ENCODE measurements around the gene SLC25A13. TPM values are rescaled to one million over a fixed set of nuclear protein-coding genes. Genes with fewer than 3 reads are reported as not detected.

Gene SLC25A13
- total and polyA plus RNA-seq, 9 of the 15 experiments (the other 6 are each of a cell fraction or from before 2014, with no cell fraction given): 21.4 to 80.2 (median 58.7) TPM

DNA sequence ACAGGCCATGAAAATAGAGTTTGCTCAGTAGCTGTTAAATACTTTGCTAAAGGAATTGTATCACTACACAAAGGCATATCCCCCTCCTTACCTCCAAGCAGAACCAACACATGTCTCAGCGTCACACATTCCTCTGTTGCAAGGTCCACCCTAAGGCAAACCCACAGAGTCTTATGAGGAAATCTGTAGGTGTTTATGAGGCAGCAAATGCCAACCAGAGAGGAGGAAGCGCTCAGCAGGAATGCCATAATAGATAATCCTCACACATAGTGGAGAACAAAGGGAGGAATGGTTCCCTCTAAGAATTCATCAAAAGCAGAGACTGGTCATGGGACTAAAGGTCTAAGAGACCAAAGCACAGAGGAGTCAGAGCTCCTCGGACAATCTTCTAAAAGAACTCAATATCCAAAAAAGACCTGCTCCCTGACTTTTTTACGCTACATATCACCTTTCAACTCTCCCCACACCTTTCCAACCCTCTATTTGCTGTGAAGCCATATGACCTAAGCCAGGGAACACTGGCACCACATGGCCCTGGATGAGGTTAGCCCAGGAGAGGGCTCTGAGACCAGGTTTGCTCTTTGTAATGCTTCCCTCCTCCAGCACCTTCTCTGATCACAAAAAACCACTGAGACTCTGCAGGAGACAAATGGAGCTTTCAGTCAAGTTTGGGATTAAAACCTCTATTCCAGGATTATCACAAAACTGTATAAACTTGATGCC lies 7.3 kb downstream of the SLC25A13 start (continued):
- TF ChIP-seq, protein P1, sequence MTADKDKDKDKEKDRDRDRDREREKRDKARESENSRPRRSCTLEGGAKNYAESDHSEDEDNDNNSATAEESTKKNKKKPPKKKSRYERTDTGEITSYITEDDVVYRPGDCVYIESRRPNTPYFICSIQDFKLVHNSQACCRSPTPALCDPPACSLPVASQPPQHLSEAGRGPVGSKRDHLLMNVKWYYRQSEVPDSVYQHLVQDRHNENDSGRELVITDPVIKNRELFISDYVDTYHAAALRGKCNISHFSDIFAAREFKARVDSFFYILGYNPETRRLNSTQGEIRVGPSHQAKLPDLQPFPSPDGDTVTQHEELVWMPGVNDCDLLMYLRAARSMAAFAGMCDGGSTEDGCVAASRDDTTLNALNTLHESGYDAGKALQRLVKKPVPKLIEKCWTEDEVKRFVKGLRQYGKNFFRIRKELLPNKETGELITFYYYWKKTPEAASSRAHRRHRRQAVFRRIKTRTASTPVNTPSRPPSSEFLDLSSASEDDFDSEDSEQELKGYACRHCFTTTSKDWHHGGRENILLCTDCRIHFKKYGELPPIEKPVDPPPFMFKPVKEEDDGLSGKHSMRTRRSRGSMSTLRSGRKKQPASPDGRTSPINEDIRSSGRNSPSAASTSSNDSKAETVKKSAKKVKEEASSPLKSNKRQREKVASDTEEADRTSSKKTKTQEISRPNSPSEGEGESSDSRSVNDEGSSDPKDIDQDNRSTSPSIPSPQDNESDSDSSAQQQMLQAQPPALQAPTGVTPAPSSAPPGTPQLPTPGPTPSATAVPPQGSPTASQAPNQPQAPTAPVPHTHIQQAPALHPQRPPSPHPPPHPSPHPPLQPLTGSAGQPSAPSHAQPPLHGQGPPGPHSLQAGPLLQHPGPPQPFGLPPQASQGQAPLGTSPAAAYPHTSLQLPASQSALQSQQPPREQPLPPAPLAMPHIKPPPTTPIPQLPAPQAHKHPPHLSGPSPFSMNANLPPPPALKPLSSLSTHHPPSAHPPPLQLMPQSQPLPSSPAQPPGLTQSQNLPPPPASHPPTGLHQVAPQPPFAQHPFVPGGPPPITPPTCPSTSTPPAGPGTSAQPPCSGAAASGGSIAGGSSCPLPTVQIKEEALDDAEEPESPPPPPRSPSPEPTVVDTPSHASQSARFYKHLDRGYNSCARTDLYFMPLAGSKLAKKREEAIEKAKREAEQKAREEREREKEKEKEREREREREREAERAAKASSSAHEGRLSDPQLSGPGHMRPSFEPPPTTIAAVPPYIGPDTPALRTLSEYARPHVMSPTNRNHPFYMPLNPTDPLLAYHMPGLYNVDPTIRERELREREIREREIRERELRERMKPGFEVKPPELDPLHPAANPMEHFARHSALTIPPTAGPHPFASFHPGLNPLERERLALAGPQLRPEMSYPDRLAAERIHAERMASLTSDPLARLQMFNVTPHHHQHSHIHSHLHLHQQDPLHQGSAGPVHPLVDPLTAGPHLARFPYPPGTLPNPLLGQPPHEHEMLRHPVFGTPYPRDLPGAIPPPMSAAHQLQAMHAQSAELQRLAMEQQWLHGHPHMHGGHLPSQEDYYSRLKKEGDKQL (CRISPR knock-in tag; IDR thresholded peaks at IDR 0.05; ENCODE audit: borderline replicate concordance): no peak
- TF ChIP-seq, protein P2, sequence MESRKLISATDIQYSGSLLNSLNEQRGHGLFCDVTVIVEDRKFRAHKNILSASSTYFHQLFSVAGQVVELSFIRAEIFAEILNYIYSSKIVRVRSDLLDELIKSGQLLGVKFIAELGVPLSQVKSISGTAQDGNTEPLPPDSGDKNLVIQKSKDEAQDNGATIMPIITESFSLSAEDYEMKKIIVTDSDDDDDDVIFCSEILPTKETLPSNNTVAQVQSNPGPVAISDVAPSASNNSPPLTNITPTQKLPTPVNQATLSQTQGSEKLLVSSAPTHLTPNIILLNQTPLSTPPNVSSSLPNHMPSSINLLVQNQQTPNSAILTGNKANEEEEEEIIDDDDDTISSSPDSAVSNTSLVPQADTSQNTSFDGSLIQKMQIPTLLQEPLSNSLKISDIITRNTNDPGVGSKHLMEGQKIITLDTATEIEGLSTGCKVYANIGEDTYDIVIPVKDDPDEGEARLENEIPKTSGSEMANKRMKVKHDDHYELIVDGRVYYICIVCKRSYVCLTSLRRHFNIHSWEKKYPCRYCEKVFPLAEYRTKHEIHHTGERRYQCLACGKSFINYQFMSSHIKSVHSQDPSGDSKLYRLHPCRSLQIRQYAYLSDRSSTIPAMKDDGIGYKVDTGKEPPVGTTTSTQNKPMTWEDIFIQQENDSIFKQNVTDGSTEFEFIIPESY (CRISPR knock-in tag; IDR thresholded peaks at IDR 0.05): no peak
- no peak for TF ChIP-seq SAFB2 (IDR thresholded peaks at IDR 0.05; ENCODE audit: borderline replicate concordance, low read depth, low read length, severe bottlenecking)

All from K562 (cell line).